IPS-11a (cell line): Measurements from ENCODE around the gene ARMH3.
"Not testable (repeated sequence)": the region's sequence is repeated elsewhere in the genome, so short reads cannot be mapped to it uniquely, and the experiment has no call there.

ENCODE experiments used
- H3K4me3 ChIP-seq: one replicate; pipeline ENCODE4 v1.5.1; 2013; ENCODE audit warnings: low read depth, low read length, control low read depth

Gene ARMH3

DNA sequence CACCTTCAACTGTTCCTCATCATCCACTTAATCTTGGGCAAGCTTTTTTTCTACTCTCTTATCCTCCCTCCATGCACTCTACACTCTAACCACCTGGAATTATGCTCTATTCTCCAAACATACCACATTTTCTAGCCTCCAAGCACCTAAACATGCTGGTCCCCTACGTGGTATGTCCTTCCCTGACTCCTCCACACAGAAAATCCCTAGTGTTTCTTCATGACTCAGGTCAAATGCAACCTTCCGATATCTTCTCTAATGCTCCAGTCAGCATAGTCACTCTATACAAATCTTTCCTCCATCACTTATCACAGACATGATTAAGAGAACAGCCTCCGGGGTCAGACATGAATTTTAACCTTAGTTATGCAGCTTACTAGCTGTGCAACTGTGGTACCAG is 68.8 kb downstream of the ARMH3 start:
- H3K4me3 ChIP-seq: no peak overlapping the region

GRCh38 chr10:101986624-101986971 is 69.4 kb downstream of the ARMH3 start:
- H3K4me3 ChIP-seq: no peak overlapping the region

- not testable (repeated sequence) for H3K4me3 ChIP-seq
Observed at GRCh38 chr10:101980677-101981076, 75.3 kb downstream of the ARMH3 start.

DNA sequence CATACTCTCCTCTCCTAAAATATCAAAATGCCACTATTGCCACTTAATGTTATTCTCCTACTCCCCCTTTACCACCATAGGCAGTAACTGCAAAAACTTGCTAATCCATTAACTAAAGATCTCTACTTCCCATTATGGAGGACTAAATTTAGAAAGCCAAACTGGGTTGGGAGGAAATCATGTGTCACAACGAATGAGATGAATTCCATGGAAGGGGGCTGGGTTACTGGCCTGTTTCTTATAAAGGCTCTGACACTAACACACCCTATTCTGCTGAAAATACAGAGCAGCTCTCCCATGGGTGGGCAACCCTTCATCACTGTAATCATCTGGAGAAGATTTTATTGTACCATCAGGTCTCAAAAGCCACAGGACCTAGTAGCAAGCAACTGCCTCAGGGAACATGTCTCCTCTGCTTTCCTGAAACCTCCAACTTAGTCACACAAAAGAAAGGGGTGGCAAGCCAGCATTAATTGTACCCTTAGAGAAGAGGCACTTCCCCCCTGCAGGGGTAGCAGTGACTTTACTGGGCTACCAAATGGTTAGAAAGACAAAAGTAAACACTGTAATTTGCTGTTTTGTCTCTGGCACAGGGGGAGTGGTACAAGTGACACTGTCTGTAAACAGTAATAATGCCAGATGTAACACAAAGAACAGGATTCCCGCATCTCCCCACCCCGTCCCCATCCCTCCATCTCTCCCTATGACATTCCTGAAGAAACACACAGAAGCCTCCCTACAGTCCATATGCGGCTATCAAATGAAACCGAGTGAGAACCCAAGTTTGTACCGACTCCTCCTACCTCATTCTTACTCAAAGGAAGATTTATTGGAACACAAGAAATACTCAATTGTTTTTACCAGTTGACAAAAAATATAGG is 81.6 kb downstream of the ARMH3 start:
- no peak overlapping the region for H3K4me3 ChIP-seq

- H3K4me3 ChIP-seq: no peak overlapping the region
Observed at GRCh38 chr10:101972761-101973160, 83.2 kb downstream of the ARMH3 start.

- H3K4me3 ChIP-seq: no peak overlapping the region
Observed at GRCh38 chr10:101969412-101969922, 86.5 kb downstream of the ARMH3 start.

DNA sequence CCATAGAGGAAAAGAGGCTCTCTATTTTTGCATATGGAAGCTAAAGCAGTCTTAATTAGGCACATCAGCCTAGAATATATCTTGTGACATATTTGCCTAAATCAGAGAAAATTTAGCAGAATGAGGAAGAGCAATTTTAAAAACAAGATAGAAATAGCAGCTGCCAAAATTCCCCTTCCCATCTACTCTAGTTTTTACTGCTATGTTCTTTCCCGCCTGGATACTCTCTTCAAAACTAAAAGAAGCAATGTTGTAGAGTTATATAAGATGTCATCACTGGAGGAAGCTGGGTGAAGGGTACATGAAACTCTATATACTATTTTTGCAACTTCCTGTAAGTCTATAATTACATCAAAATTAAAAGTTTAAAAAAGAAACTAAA is 87.0 kb downstream of the ARMH3 start:
- no peak overlapping the region for H3K4me3 ChIP-seq

DNA sequence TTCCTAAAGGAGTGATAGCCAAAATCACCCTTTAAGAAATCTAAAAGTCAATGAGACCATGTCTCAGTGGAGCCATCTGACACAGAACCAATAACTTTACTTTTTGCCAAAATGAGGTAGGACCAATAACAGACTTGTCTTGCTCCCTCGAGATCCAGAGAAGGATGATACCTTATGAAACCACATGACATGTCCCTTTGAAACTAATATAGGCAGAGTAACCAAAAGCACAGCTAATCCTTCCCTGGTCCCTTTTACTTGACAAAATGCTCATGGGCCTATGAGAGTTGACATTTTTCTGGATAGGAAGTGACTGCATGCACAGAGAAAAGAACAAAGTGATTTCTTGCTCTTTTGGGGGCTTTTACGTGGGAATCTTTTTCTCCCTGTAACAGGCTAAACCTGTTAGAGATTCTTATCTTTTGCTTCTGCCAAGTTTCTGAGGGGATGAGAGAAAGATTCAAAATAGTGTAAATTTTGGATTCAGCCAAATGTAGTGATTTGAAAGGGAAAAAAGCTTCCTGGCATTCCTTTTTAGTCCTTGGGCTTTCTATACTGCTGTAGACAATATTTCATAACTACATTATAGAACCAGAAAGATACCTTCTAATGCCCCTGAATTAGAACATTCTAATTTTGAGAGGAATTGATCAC is 87.6 kb downstream of the ARMH3 start:
- no peak overlapping the region for H3K4me3 ChIP-seq

DNA sequence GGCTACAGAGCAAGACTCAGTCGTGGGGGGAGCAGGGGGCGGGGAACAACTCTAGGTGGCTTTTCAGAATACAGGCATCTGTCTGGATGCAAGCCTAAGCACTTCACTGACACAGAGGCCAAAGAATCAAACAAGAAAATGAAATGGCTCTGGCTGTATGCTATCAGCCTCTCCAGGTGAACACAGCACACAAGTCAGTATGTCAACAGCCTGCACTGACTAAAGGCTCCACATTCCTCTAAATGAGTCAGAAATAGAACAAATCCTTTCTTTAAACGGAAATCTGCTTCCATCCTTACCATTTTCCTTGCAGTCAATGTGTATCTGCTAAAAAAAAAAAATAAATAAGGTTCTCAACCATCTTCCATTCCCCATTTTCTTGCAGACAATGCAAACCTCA is 88.3 kb downstream of the ARMH3 start:
- no peak overlapping the region for H3K4me3 ChIP-seq

DNA sequence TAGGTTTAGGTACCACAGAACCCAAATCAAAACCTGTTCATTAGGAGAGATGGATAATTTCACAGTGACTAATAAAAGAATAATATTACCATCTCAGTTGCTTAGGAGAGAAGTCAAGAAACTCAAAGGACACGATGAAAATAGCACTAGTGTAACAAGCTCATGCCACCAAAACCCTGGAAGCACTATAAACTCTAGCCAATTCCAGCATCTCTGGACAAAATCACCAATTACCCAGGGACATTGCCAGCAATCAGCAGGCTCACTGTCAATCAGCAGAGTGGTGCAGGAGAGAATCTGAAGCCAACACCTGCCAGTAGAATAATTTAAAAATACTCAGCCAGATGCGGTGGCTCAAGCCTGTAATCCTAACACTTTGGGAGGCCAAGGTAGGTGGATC is 88.9 kb downstream of the ARMH3 start:
- H3K4me3 ChIP-seq: no peak overlapping the region

DNA sequence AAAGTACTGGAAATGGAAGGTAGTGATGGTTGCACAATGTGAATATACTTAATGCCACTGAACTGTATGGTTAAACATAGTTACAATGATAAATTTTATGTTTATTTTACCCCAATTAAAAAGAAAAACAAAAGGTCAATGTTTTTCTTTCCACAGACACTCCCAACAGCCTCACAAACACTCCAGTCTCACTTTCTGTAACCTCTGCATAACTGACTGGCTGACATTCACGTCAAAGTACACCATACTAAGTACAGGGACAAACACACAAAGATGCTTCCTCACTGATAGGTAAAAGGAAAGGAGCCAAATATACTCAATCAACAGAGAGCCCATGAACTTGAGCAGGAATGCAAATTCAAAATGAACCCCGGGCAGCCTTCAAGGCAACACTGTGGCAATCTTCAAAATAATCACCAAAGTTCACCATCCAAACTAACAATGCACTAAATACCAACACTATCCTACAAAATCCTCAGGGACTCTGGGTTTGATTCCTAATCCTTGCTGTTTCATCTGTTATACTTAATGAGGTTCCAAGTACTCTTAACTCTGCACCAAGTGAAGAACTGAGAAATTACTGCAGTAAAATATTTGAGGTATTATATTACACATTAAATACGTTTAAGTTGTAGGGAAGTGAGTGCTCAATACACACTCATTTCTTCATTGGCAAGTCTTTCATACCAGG is 90.8 kb downstream of the ARMH3 start:
- no peak overlapping the region for H3K4me3 ChIP-seq

DNA sequence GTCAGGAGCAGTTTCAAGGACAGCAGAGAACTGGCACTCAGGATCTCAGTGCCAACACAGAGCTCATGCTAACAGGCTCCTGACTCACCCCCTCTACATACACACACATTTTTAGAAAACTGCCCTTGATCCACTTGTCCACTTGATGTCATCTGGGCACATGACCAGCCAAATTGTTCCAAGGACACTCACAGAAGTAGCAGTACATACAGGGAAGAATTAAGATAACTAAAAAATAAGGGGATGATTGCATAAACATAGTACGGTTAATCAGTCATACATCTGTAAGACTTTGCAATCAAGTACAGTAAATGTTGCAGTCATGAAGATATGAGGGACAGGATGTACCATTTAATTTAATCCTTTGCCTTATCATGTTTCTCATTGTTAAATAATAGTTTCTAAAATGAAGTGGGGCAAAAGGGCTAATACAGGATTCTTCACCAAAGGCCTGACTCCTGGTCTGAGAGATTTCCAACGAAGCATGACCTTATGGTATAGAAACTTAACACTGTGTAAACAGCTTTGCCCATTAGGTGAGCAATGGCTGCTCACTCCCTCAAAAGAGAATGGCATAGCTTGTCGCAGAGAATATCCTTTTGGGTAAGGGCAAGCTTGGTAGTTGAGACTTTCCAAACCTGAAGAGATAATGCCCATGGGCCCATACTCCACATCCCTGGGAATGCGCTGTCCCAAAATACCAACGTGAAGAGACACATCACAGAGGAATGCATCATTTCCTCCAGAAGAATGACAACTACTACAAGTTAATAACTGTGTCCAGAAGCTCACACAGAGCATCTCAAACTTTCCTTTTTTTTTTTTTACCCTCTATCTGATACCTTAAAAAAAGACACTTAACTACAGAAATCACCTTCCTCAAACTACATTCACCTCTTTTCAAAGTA is 94.1 kb downstream of the ARMH3 start:
- no peak overlapping the region for H3K4me3 ChIP-seq

GRCh38 chr10:101960879-101961395 is 95.0 kb downstream of the ARMH3 start:
- H3K4me3 ChIP-seq: no peak overlapping the region

GRCh38 chr10:101959346-101959916 is 96.5 kb downstream of the ARMH3 start:
- no peak overlapping the region for H3K4me3 ChIP-seq

DNA sequence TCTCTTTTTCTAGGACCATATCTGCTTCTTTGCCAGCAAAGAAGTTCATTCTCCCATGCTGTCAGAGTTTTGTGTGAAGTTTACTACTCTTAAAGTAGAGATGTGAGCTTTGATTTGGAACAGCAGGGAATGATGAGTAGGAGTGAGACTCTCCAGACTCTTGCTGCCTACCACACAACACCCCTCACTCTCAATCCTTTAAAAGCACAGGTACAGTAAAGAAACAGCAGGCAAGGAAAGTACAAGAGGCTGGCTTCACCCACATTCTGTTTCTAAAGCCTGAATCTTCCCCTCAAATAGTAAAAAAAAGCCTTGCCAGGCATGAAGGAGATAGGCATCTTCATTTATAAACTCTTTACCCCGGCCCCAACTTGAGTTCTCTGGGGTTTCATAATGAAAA is 97.3 kb downstream of the ARMH3 start:
- H3K4me3 ChIP-seq: no peak overlapping the region

DNA sequence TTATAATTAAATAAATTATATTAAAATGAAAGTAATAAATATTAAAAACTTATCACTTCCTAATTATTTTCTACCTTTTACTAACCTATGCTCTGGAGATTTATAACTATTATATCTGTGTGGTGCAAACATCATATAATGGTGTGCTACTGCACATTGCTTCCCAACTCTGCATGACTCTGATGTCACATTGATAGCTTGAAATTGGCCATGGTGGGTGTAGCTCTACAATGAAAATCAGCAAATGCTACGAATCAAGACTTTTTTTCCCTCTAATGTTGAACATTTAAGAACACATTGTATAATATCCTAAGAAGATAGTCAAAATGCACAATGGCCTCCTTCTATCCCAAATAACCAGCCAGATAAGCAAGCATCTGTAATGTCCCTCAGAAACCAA is 99.1 kb downstream of the ARMH3 start:
- no peak overlapping the region for H3K4me3 ChIP-seq

GRCh38 chr10:101956117-101956516 is 99.9 kb downstream of the ARMH3 start:
- no peak overlapping the region for H3K4me3 ChIP-seq

- no peak overlapping the region for H3K4me3 ChIP-seq
Observed at GRCh38 chr10:101952191-101952590, 103.8 kb downstream of the ARMH3 start.

- H3K4me3 ChIP-seq: no peak overlapping the region
Observed at GRCh38 chr10:101950213-101950612, 105.8 kb downstream of the ARMH3 start.

DNA sequence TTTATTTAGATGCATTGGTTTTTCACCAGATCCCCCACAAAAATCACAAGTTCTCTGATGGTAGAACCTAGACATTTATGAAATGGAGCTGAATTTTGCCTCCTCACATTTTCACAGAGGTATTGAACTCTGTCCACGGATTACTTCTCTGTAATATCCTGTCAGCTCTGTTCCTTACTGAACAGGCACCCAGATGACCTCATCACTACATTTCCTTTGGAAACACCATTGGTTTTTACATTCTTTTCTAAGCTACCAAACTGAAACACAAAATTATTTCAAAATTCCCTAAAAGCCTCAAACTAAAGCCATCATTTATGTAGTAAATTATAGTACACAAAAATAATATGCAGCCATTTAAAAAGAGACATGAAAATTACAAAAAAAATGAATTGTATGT is 114.1 kb downstream of the ARMH3 start:
- H3K4me3 ChIP-seq: no peak overlapping the region
